CD14-positive monocyte (primary cell): ENCODE data around the gene MIEF1. TPM values are rescaled to one million over a fixed set of nuclear protein-coding genes. Genes with fewer than 3 reads are reported as not detected.

ENCODE experiments used
- DNase-seq, 3 donors: peaks; one replicate each; pipeline ENCODE4 v3.0.0-alpha.2; 2011 to 2022
- H2AFZ ChIP-seq: 2 replicates; pipeline ENCODE4 v1.6.0; 2012; ENCODE audit warnings: mild to moderate bottlenecking, low read depth, low read length, inconsistent platforms; ENCODE audit not compliant: insufficient read depth, poor library complexity, severe bottlenecking
- H3K27ac ChIP-seq, 2 donors: 1 replicate in 1 of 2; 2 replicates in 1 of 2; pipeline ENCODE4 v1.5.1; 2012 to 2013; ENCODE audit warnings: low read length in 2 of 2, control low read depth in 1 of 2, inconsistent platforms in 1 of 2, low read depth in 1 of 2, mild to moderate bottlenecking in 1 of 2
- H3K27me3 ChIP-seq, 2 donors: one replicate each; pipeline versions ENCODE4 v1.6.0 to v1.6.1; 2011 to 2013; ENCODE audit warnings: low read length in 2 of 2; ENCODE audit not compliant: control insufficient read depth in 2 of 2, insufficient read depth in 2 of 2
- H3K36me3 ChIP-seq, 2 donors: replicated peaks in 1 of 2; 1 replicate in 1 of 2; 2 replicates in 1 of 2; pipeline versions ENCODE4 v1.5.1 to v1.6.1; 2012 to 2013; ENCODE audit warnings: low read length in 2 of 2, control low read depth in 1 of 2, inconsistent platforms in 1 of 2, mild to moderate bottlenecking in 1 of 2; ENCODE audit not compliant: insufficient read depth in 2 of 2, control insufficient read depth in 1 of 2
- H3K4me1 ChIP-seq, 2 donors: 1 replicate in 1 of 2; 2 replicates in 1 of 2; pipeline versions ENCODE4 v1.5.1 to v1.6.1; 2012 to 2013; ENCODE audit warnings: low read length in 2 of 2, control low read depth in 1 of 2, inconsistent platforms in 1 of 2, mild to moderate bottlenecking in 1 of 2, moderate library complexity in 1 of 2; ENCODE audit not compliant: insufficient read depth in 2 of 2, control insufficient read depth in 1 of 2
- H3K4me2 ChIP-seq: replicated peaks from 2 replicates; pipeline ENCODE3; 2012; ENCODE audit warnings: low read length, moderate library complexity, mild to moderate bottlenecking; ENCODE audit not compliant: poor library complexity, severe bottlenecking; ENCODE audit errors: extremely low read depth
- H3K4me3 ChIP-seq, 3 experiments: fragments of 200-600 bp in 1 of 3; sonication (generic) in 1 of 3; replicated peaks in 1 of 3; 1 replicate in 2 of 3; 2 replicates in 1 of 3; pipeline ENCODE4 v1.5.1; 2011 to 2013; ENCODE audit warnings: low read length in 3 of 3, mild to moderate bottlenecking in 3 of 3, control low read depth in 2 of 3, low read depth in 2 of 3, inconsistent platforms in 1 of 3, moderate library complexity in 1 of 3
- H3K79me2 ChIP-seq: 2 replicates; pipeline ENCODE4 v1.6.0; 2012; ENCODE audit warnings: mild to moderate bottlenecking, control low read depth, inconsistent platforms, low read length, moderate library complexity; ENCODE audit not compliant: insufficient read depth
- H3K9ac ChIP-seq: 2 replicates; pipeline ENCODE4 v1.6.0; 2017; ENCODE audit warnings: low read length, mild to moderate bottlenecking; ENCODE audit not compliant: insufficient read depth, poor library complexity, severe bottlenecking
- H3K9me3 ChIP-seq, 2 donors: replicated peaks in 1 of 2; 1 replicate in 1 of 2; 2 replicates in 1 of 2; pipeline versions ENCODE4 v1.5.1 to v1.6.1; 2012 to 2013; ENCODE audit warnings: low read length in 2 of 2, control low read depth in 1 of 2; ENCODE audit not compliant: control insufficient read depth in 1 of 2, insufficient read depth in 1 of 2
- H4K20me1 ChIP-seq: 2 replicates; pipeline ENCODE4 v1.6.0; 2012; ENCODE audit warnings: mild to moderate bottlenecking, low read length, control low read depth, moderate library complexity; ENCODE audit not compliant: insufficient read depth
- H3K27ac Mint-ChIP-seq, 7 donors: one replicate each; pipeline ENCODE4 v1.8.0; 2020; ENCODE audit warnings: mild to moderate bottlenecking in 7 of 7, mixed read lengths in 7 of 7, moderate library complexity in 6 of 7, inconsistent platforms in 2 of 7
- H3K27me3 Mint-ChIP-seq, 3 donors: one replicate each; pipeline ENCODE4 v1.8.0; 2021 to 2022; ENCODE audit warnings: low read depth in 3 of 3, mild to moderate bottlenecking in 3 of 3, mixed read lengths in 3 of 3, moderate library complexity in 3 of 3, inconsistent platforms in 1 of 3
- H3K36me3 Mint-ChIP-seq, 2 donors: one replicate each; pipeline ENCODE4 v1.8.0; 2020; ENCODE audit warnings: mixed read lengths in 2 of 2, inconsistent platforms in 1 of 2, mild to moderate bottlenecking in 1 of 2
- H3K4me1 Mint-ChIP-seq: one replicate; pipeline ENCODE4 v1.8.0; 2020; ENCODE audit warnings: mild to moderate bottlenecking, mixed read lengths
- H3K4me3 Mint-ChIP-seq, 2 donors: one replicate each; pipeline ENCODE4 v1.8.0; 2020; ENCODE audit warnings: mild to moderate bottlenecking in 2 of 2, mixed read lengths in 2 of 2, moderate library complexity in 1 of 2
- H3K9me3 Mint-ChIP-seq, 7 donors: one replicate each; pipeline ENCODE4 v1.8.0; 2020 to 2022; ENCODE audit warnings: mixed read lengths in 7 of 7, mild to moderate bottlenecking in 6 of 7, moderate library complexity in 6 of 7, inconsistent platforms in 2 of 7
- WGBS: methylation state at CpG from one replicate; pipeline ENCODE4 v1.1.5; 2013; ENCODE audit warnings: missing lambda C conversion rate; ENCODE audit not compliant: insufficient coverage; 5-methylcytosine and 5-hydroxymethylcytosine counted together
- intact Hi-C, 2 donors: fragments of 100-400 bp; cut with micrococcal nuclease; formaldehyde crosslinking; loops; one replicate each; pipeline versions ENCODE4 v1.15.0 to v1.15.1; 2023
- polyA plus RNA-seq, 3 donors: library from polyadenylated mRNA; depleted of rRNA in 1 of 3; unstranded in 2 of 3; stranded (reverse) in 1 of 3; fragments of 300-500 nt in 2 of 3; fragments of >200 nt in 1 of 3; fragmentation: Illumina TruSeq in 2 of 3; gene quantifications; 1 replicate in 2 of 3; 2 replicates in 1 of 3; pipeline ENCODE4 v1.2.3, GENCODE V29; 2012 to 2021
- TF ChIP-seq, protein P1 (sequence below): fragments of 200-600 bp; IDR thresholded peaks from one replicate; pipeline ENCODE4 v1.8.0; 2022; ENCODE audit warnings: antibody characterized with exemption, mild to moderate bottlenecking

The MIEF1 gene
- polyA plus RNA-seq, 3 donors: 9.4 to 14.0 (median 13.3) TPM

DNA sequence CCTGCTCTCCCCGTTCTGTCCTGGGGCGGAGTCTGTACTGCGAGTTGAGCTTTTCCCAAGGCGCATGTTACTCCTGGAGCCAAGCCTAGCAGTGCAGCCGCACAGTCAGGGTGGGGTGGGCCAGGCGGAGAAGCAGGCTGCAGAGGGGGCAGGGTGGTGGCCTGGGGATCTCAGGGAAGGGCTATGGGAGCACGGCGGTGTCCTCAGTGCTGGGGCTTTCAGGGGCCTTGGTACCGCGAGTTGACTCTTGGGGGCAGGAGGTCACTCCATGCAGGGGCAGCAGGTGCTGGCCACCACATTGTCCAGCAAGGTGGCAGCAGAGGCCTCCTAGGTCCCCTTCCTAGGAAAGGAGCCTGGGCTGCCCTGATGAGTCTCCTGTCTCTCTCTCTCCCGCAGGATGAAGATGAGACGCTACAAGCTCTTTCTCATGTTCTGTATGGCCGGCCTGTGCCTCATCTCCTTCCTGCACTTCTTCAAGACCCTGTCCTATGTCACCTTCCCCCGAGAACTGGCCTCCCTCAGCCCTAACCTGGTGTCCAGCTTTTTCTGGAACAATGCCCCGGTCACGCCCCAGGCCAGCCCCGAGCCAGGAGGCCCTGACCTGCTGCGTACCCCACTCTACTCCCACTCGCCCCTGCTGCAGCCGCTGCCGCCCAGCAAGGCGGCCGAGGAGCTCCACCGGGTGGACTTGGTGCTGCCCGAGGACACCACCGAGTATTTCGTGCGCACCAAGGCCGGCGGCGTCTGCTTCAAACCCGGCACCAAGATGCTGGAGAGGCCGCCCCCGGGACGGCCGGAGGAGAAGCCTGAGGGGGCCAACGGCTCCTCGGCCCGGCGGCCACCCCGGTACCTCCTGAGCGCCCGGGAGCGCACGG, 14.9 kb upstream of the MIEF1 start:
- H3K4me2 ChIP-seq: no peak overlapping the region
- Mint-ChIP-seq H3K4me1 (peaks cover 12% of the 10 kb centered on the region), H3K27ac (no peak overlapping the region), H3K27me3 (peaks cover 3 to 4% (median 4%) of the 10 kb centered on the region in 3 donors), H3K36me3 (no peaks in the 10 kb centered on the region), H3K9me3 (peaks cover 0 to 2% (median 0%) of the 10 kb centered on the region in 7 donors), H3K4me3 (no peak overlapping the region)
- H3K9me3 ChIP-seq: no peaks in the 10 kb centered on the region
- no peak overlapping the region for H2AFZ ChIP-seq
- no peak overlapping the region for H3K9ac ChIP-seq
- WGBS: 96% methylated on average over 44 of the region's 45 CpGs
- intact Hi-C loops: no loop called here
- TF ChIP-seq, protein P1, sequence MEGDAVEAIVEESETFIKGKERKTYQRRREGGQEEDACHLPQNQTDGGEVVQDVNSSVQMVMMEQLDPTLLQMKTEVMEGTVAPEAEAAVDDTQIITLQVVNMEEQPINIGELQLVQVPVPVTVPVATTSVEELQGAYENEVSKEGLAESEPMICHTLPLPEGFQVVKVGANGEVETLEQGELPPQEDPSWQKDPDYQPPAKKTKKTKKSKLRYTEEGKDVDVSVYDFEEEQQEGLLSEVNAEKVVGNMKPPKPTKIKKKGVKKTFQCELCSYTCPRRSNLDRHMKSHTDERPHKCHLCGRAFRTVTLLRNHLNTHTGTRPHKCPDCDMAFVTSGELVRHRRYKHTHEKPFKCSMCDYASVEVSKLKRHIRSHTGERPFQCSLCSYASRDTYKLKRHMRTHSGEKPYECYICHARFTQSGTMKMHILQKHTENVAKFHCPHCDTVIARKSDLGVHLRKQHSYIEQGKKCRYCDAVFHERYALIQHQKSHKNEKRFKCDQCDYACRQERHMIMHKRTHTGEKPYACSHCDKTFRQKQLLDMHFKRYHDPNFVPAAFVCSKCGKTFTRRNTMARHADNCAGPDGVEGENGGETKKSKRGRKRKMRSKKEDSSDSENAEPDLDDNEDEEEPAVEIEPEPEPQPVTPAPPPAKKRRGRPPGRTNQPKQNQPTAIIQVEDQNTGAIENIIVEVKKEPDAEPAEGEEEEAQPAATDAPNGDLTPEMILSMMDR: no peak
- H3K79me2 ChIP-seq: no peaks in the 10 kb centered on the region
- no peaks in the 10 kb centered on the region for H3K36me3 ChIP-seq
- H3K4me3 ChIP-seq: no peak overlapping the region
- H3K4me1 ChIP-seq: peaks cover 10% of the 10 kb centered on the region in 2 donors
- no peak for DNase-seq
- no peaks in the 10 kb centered on the region for H4K20me1 ChIP-seq
- H3K27ac ChIP-seq: no peak overlapping the region
- no peaks in the 10 kb centered on the region for H3K27me3 ChIP-seq

DNA sequence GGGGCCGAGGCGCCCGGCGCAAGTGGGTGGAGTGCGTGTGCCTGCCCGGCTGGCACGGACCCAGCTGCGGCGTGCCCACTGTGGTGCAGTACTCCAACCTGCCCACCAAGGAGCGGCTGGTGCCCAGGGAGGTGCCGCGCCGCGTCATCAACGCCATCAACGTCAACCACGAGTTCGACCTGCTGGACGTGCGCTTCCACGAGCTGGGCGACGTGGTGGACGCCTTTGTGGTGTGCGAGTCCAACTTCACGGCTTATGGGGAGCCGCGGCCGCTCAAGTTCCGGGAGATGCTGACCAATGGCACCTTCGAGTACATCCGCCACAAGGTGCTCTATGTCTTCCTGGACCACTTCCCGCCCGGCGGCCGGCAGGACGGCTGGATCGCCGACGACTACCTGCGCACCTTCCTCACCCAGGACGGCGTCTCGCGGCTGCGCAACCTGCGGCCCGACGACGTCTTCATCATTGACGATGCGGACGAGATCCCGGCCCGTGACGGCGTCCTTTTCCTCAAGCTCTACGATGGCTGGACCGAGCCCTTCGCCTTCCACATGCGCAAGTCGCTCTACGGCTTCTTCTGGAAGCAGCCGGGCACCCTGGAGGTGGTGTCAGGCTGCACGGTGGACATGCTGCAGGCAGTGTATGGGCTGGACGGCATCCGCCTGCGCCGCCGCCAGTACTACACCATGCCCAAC, 14.1 kb upstream of the MIEF1 start:
- H3K9me3 Mint-ChIP-seq: peaks cover 0 to 2% (median 0%) of the 10 kb centered on the region in 7 donors
- peaks cover 12% of the 10 kb centered on the region for H3K4me1 Mint-ChIP-seq
- Histone ChIP-seq H3K4me1 (peaks cover 10% of the 10 kb centered on the region in 2 donors), H3K36me3 (no peaks in the 10 kb centered on the region), H3K27ac (no peak overlapping the region), H3K9me3 (no peaks in the 10 kb centered on the region), H3K9ac (no peak overlapping the region), H3K79me2 (no peaks in the 10 kb centered on the region), H3K4me2 (no peak overlapping the region), H4K20me1 (no peaks in the 10 kb centered on the region), H3K4me3 (no peak overlapping the region), H3K27me3 (no peaks in the 10 kb centered on the region), H2AFZ (no peak overlapping the region)
- H3K4me3 Mint-ChIP-seq: no peak overlapping the region
- H3K27me3 Mint-ChIP-seq: peaks cover 3 to 4% (median 4%) of the 10 kb centered on the region in 3 donors
- DNase-seq: no peak
- no peaks in the 10 kb centered on the region for H3K36me3 Mint-ChIP-seq
- TF ChIP-seq, protein P1: no peak
- peak overlapping the region in 1 of 7 donors; percentile 87 for H3K27ac Mint-ChIP-seq
- 97% methylated on average over 62 of the region's 70 CpGs for WGBS
- intact Hi-C loops: no loop called here
